H9 (cell line): Measurements from ENCODE around the gene WDR12. TPM values are rescaled to one million over a fixed set of nuclear protein-coding genes. Genes with fewer than 3 reads are reported as not detected.
A peak's percentile ranks its signal among the peaks of the same experiment; 100 is the strongest.

Experiments used
- DNase-seq: peaks from one replicate; pipeline ENCODE4 v3.0.0-alpha.2; 2017
- H2AFZ ChIP-seq: one replicate; pipeline ENCODE4 v1.6.1; 2013; ENCODE audit warnings: mild to moderate bottlenecking, low read length, control low read depth, moderate library complexity
- H2AK5ac ChIP-seq: 2 replicates; pipeline ENCODE4 v1.6.1; 2013; ENCODE audit warnings: low read length, control low read depth, mixed read lengths; ENCODE audit not compliant: insufficient read length
- H2BK120ac ChIP-seq: one replicate; pipeline ENCODE4 v1.6.1; 2013; ENCODE audit warnings: low read depth, mild to moderate bottlenecking, low read length, control low read depth, inconsistent platforms; ENCODE audit not compliant: poor library complexity, severe bottlenecking
- H2BK12ac ChIP-seq: 2 replicates; pipeline ENCODE4 v1.6.1; 2013; ENCODE audit warnings: low read length, control low read depth, mixed read lengths, low read depth; ENCODE audit not compliant: insufficient read length
- H2BK15ac ChIP-seq: 2 replicates; pipeline ENCODE4 v1.6.1; 2013; ENCODE audit warnings: low read depth, low read length, control low read depth
- H2BK20ac ChIP-seq: one replicate; pipeline ENCODE4 v1.6.1; 2013; ENCODE audit warnings: low read depth, mild to moderate bottlenecking, low read length, control low read depth, inconsistent platforms; ENCODE audit not compliant: poor library complexity, severe bottlenecking
- H2BK5ac ChIP-seq: 2 replicates; pipeline ENCODE4 v1.6.1; 2013; ENCODE audit warnings: low read length, control low read depth, mixed read lengths; ENCODE audit not compliant: insufficient read length
- H3K14ac ChIP-seq: 2 replicates; pipeline ENCODE4 v1.6.1; 2013; ENCODE audit warnings: low read length, control low read depth; ENCODE audit not compliant: insufficient read depth
- H3K18ac ChIP-seq: 2 replicates; pipeline ENCODE4 v1.6.1; 2013; ENCODE audit warnings: low read depth, mild to moderate bottlenecking, mixed read lengths, low read length, control low read depth; ENCODE audit not compliant: insufficient read length
- H3K23ac ChIP-seq: 2 replicates; pipeline ENCODE4 v1.6.1; 2013; ENCODE audit warnings: low read length, control low read depth, mixed read lengths, low read depth; ENCODE audit not compliant: insufficient read length
- H3K23me2 ChIP-seq: 2 replicates; pipeline ENCODE4 v1.6.1; 2013; ENCODE audit warnings: low read depth, mild to moderate bottlenecking, mixed read lengths, low read length, control low read depth; ENCODE audit not compliant: insufficient read length, poor library complexity, severe bottlenecking
- H3K27ac ChIP-seq: 2 replicates; pipeline ENCODE4 v1.5.1; 2013; ENCODE audit warnings: low read length, control low read depth, mixed read lengths, low read depth; ENCODE audit not compliant: insufficient read length
- H3K27me3 ChIP-seq: 2 replicates; pipeline ENCODE4 v1.6.1; 2013; ENCODE audit warnings: low read length, control low read depth, inconsistent platforms; ENCODE audit not compliant: insufficient read depth
- H3K4ac ChIP-seq: 2 replicates; pipeline ENCODE4 v1.6.1; 2013; ENCODE audit warnings: low read depth, mild to moderate bottlenecking, control low read depth, inconsistent platforms, low read length, moderate library complexity
- H3K4me1 ChIP-seq: 2 replicates; pipeline ENCODE4 v1.6.1; 2013; ENCODE audit warnings: low read length, control low read depth, inconsistent platforms; ENCODE audit not compliant: insufficient read depth
- H3K4me2 ChIP-seq: 2 replicates; pipeline ENCODE4 v1.6.1; 2013; ENCODE audit warnings: low read length, control low read depth, mixed read lengths; ENCODE audit not compliant: insufficient read length, insufficient read depth
- H3K56ac ChIP-seq: 2 replicates; pipeline ENCODE4 v1.6.1; 2013; ENCODE audit warnings: low read depth, mild to moderate bottlenecking, mixed read lengths, low read length, control low read depth; ENCODE audit not compliant: insufficient read length
- H3K79me1 ChIP-seq: 2 replicates; pipeline ENCODE4 v1.6.1; 2013; ENCODE audit warnings: low read depth, mild to moderate bottlenecking, moderate library complexity, low read length, control low read depth, inconsistent platforms; ENCODE audit not compliant: insufficient read depth, poor library complexity, severe bottlenecking
- H3K79me2 ChIP-seq: 2 replicates; pipeline ENCODE4 v1.6.1; 2013; ENCODE audit warnings: low read length, control low read depth, inconsistent platforms; ENCODE audit not compliant: insufficient read depth
- H3K9ac ChIP-seq: 2 replicates; pipeline ENCODE4 v1.6.1; 2013; ENCODE audit warnings: low read length, control low read depth, mixed read lengths; ENCODE audit not compliant: insufficient read length; ENCODE audit errors: extremely low read depth
- H3K9me3 ChIP-seq: one replicate; pipeline ENCODE4 v1.6.1; 2013; ENCODE audit warnings: low read depth, low read length, inconsistent platforms; ENCODE audit not compliant: control insufficient read depth
- H3T11ph ChIP-seq: one replicate; pipeline ENCODE4 v1.6.1; 2013; ENCODE audit warnings: mild to moderate bottlenecking, low read length, control low read depth, inconsistent platforms
- H4K20me1 ChIP-seq: one replicate; pipeline ENCODE4 v1.6.1; 2013; ENCODE audit not compliant: control insufficient read depth, insufficient read length, insufficient read depth
- H4K5ac ChIP-seq: 2 replicates; pipeline ENCODE4 v1.6.1; 2013; ENCODE audit warnings: low read depth, mild to moderate bottlenecking, mixed read lengths, low read length, control low read depth; ENCODE audit not compliant: insufficient read length
- H4K8ac ChIP-seq: replicated peaks from 2 replicates; pipeline ENCODE4 v1.6.1; 2013; ENCODE audit warnings: low read length, control low read depth, mixed read lengths, low read depth; ENCODE audit not compliant: insufficient read length
- H4K91ac ChIP-seq: 2 replicates; pipeline ENCODE4 v1.6.1; 2013; ENCODE audit warnings: low read depth, mild to moderate bottlenecking, moderate library complexity, mixed read lengths, low read length, control low read depth; ENCODE audit not compliant: insufficient read length
- H3K27ac Mint-ChIP-seq, 3 experiments: 2 replicates in 2 of 3; 3 replicates in 1 of 3; pipeline ENCODE4 v1.8.0; 2020 to 2021; ENCODE audit warnings: mixed read lengths in 3 of 3, mild to moderate bottlenecking in 1 of 3, moderate library complexity in 1 of 3
- H3K27me3 Mint-ChIP-seq: 2 replicates; pipeline ENCODE4 v1.8.0; 2021; ENCODE audit warnings: low read depth, mild to moderate bottlenecking, moderate library complexity, mixed read lengths
- H3K36me3 Mint-ChIP-seq, 3 experiments: 2 replicates in 2 of 3; 3 replicates in 1 of 3; pipeline ENCODE4 v1.8.0; 2020 to 2021; ENCODE audit warnings: low read depth in 3 of 3, mixed read lengths in 3 of 3; ENCODE audit not compliant: insufficient read depth in 1 of 3
- H3K4me1 Mint-ChIP-seq, 2 experiments: 2 replicates each; pipeline ENCODE4 v1.8.0; 2020; ENCODE audit warnings: mixed read lengths in 2 of 2
- H3K4me3 Mint-ChIP-seq, 2 experiments: 2 replicates in 1 of 2; 3 replicates in 1 of 2; pipeline ENCODE4 v1.8.0; 2020 to 2021; ENCODE audit warnings: mild to moderate bottlenecking in 2 of 2, mixed read lengths in 2 of 2, moderate library complexity in 1 of 2
- H3K9me3 Mint-ChIP-seq, 2 experiments: 2 replicates in 1 of 2; 3 replicates in 1 of 2; pipeline ENCODE4 v1.8.0; 2020; ENCODE audit warnings: mild to moderate bottlenecking in 2 of 2, mixed read lengths in 2 of 2, moderate library complexity in 1 of 2
- CTCF ChIP-seq: fragments of 200-600 bp; sonication (generic); conservative IDR thresholded peaks from 3 replicates; pipeline ENCODE4 v1.8.0; 2021; ENCODE audit warnings: antibody characterized with exemption, mild to moderate bottlenecking
- WGBS: extraction: QIAGEN DNeasy Blood & Tissue Kit; methylation state at CpG from one replicate; pipeline ENCODE4 v1.1.7; 2013; ENCODE audit warnings: missing lambda C conversion rate, low lambda C conversion rate, mixed read lengths; ENCODE audit not compliant: insufficient read length; ENCODE audit errors: extremely low coverage; 5-methylcytosine and 5-hydroxymethylcytosine counted together
- total RNA-seq: library from RNA; stranded (reverse); gene quantifications from 2 replicates; pipeline ENCODE4 v1.2.1, GENCODE V29; 2021

WDR12 gene
- total RNA-seq, 1 experiment from 2014 or later, result 129 TPM

GRCh38 chr2:202871300-202872141 lies 40.0 kb downstream of the WDR12 start, which contains the start of gene ICA1L:
ICA1L (minus strand) TSS chr2:202871766; CDS start chr2:202829009, 42,757 bp downstream.
- Mint-ChIP-seq H3K4me1 (peaks cover 10 to 11% of the 10 kb centered on the region in 2 experiments), H3K36me3 (no peaks in the 10 kb centered on the region; a peak in 1 of 7 replicates), H3K4me3 (peak within 1 kb of the TSS; percentile 90 to 91), H3K9me3 (no peaks in the 10 kb centered on the region), H3K27ac (peak within 1 kb of the TSS; percentile 18 to 98 (median 77); a peak in 4 of 7 replicates), H3K27me3 (peaks cover 3% of the 10 kb centered on the region; the same call in 1 of the 2 replicates)
- TF ChIP-seq CTCF, result no peak; the same call in 2 of the 3 replicates
- Histone ChIP-seq H3K4me2 (peak within 1 kb of the TSS; percentile 83), H2BK120ac (no peak within 1 kb of the TSS), H3K79me1 (no peaks in the 10 kb centered on the region), H2AFZ (peak within 1 kb of the TSS; percentile 89), H3K4ac (no peak within 1 kb of the TSS), H3T11ph (no peak within 1 kb of the TSS), H3K9me3 (no peaks in the 10 kb centered on the region), H2AK5ac (no peak within 1 kb of the TSS), H3K14ac (peak within 1 kb of the TSS; percentile 51; the same call in 1 of the 2 replicates), H3K23me2 (peaks cover 5% of the 10 kb centered on the region), H3K27me3 (no peaks in the 10 kb centered on the region), H4K20me1 (no peaks in the 10 kb centered on the region), H2BK12ac (no peak within 1 kb of the TSS), H3K9ac (peak within 1 kb of the TSS; percentile 59), H2BK20ac (no peak within 1 kb of the TSS), H4K5ac (no peak within 1 kb of the TSS), H2BK5ac (no peak within 1 kb of the TSS), H4K91ac (no peak within 1 kb of the TSS), H3K23ac (no peak within 1 kb of the TSS), H3K18ac (peak within 1 kb of the TSS; percentile 63), H3K4me1 (no peaks in the 10 kb centered on the region), H4K8ac (no peak within 1 kb of the TSS), H2BK15ac (no peak within 1 kb of the TSS), H3K27ac (no peak within 1 kb of the TSS), H3K79me2 (no peaks in the 10 kb centered on the region), H3K56ac (no peak within 1 kb of the TSS)
- WGBS, result no CpG with 5 or more reads among the region's 93 CpGs
- peak; percentile 66 for DNase-seq
